Epithelial cell of proximal tubule (primary cell): ENCODE results near the gene SRGAP3. TPM values are rescaled to one million over a fixed set of nuclear protein-coding genes. Genes with fewer than 3 reads are reported as not detected.

Source experiments
- DNase-seq: peaks from one replicate; pipeline ENCODE4 v3.0.0-alpha.2; 2011; ENCODE audit warnings: low read depth
- H3K4me3 ChIP-seq: 2 replicates; pipeline ENCODE4 v1.5.1; 2011; ENCODE audit warnings: low read depth, mild to moderate bottlenecking, low read length
- total RNA-seq: library from RNA; depleted of rRNA; stranded (reverse); fragments of >200 nt; gene quantifications from 2 replicates; pipeline ENCODE4 v1.2.3, GENCODE V29; 2015
- TF ChIP-seq, protein P1 (sequence below): conservative IDR thresholded peaks from 2 replicates; pipeline ENCODE4 v1.5.1; 2012; ENCODE audit warnings: low read depth, mild to moderate bottlenecking, low read length

The SRGAP3 gene
- total RNA-seq, 1 donor from 2014 or later: 3.4 TPM

DNA sequence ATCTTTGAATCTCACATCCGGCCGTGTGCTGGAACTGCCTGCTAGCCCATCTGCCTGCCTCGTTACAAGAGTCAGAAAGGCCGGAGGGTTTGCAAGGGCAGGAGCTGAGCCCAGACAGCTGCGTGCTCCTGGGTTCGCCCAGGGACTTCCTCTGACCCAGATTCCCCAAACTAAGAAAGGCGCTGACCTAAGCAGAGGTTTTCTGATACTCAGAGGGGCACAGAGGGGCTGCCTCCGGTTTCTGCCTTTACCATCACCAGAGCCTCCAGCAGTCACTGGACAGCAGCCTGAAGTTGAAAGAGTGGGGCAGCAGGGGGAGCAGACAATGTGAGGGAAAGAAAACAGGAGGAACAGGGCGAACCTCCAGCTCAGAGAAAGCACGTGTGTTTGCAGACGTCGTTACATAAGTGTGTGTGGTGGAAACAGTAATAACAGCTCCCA is 252.7 kb downstream of the SRGAP3 start:
- H3K4me3 ChIP-seq: no peak overlapping the region
- TF ChIP-seq, protein P1, sequence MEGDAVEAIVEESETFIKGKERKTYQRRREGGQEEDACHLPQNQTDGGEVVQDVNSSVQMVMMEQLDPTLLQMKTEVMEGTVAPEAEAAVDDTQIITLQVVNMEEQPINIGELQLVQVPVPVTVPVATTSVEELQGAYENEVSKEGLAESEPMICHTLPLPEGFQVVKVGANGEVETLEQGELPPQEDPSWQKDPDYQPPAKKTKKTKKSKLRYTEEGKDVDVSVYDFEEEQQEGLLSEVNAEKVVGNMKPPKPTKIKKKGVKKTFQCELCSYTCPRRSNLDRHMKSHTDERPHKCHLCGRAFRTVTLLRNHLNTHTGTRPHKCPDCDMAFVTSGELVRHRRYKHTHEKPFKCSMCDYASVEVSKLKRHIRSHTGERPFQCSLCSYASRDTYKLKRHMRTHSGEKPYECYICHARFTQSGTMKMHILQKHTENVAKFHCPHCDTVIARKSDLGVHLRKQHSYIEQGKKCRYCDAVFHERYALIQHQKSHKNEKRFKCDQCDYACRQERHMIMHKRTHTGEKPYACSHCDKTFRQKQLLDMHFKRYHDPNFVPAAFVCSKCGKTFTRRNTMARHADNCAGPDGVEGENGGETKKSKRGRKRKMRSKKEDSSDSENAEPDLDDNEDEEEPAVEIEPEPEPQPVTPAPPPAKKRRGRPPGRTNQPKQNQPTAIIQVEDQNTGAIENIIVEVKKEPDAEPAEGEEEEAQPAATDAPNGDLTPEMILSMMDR: peak; percentile 17
- no peak for DNase-seq

DNA sequence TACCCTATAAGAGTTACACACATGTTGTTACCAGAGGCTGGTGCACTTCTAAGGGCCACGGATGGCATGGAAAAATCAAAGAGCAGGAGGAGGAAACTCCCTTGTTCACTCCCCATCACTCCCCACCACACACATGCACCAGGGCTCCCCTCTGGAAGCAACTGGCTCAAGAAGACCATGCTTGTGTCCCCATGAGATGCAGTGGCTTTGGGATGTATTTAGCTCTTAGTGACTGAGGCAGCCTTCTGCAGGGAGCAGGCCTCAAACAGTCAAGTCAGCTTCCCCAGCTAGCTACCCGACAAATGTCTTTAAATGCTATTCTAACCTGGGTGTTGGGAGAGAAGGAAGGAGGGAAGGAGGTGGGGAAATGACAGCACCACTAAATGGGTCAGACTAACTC is 253.2 kb downstream of the SRGAP3 start:
- TF ChIP-seq, protein P1: no peak
- no peak overlapping the region for H3K4me3 ChIP-seq
- DNase-seq: no peak

DNA sequence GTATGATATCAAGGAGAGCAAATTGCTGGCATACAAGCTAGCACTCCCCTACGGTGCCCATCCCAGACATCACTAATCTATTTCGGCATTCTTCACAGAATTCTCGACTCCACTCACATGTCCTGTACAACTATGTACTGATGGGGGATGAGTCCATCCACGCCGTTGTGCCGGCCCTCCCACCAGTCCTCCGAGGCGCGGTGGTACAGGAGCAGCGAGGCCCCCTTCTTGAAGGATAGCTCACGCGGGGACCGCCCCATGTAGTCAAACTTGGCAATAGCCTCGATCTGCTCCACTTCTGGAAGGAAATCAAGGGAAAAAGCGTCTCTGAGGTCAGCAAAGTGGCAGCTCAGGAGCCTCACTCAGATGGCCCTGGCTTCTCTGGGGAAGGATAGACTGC is 255.2 kb downstream of the SRGAP3 start:
- DNase-seq: no peak
- TF ChIP-seq, protein P1: no peak
- H3K4me3 ChIP-seq: no peak overlapping the region

DNA sequence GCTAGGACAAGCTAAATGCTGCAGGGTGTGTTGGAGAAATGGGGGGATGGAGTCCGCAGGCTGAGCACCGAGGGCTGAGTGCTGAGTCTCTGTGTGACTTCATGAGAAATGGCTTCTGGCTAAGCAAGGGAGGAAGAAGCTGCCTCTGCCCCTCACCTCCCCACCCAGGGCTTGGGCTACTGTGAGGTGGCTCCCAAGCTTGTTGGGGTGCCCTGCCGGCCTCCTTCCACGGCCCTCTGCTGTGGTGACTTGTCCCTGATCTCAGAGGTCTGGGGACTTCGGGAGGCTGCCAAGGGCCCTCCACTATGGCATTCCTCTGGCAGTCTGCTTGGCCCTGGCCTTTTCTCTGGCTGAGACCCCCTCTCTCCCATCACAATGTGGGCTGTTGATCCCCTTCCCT is 256.1 kb downstream of the SRGAP3 start:
- H3K4me3 ChIP-seq: no peak overlapping the region
- DNase-seq: no peak
- TF ChIP-seq, protein P1: no peak

DNA sequence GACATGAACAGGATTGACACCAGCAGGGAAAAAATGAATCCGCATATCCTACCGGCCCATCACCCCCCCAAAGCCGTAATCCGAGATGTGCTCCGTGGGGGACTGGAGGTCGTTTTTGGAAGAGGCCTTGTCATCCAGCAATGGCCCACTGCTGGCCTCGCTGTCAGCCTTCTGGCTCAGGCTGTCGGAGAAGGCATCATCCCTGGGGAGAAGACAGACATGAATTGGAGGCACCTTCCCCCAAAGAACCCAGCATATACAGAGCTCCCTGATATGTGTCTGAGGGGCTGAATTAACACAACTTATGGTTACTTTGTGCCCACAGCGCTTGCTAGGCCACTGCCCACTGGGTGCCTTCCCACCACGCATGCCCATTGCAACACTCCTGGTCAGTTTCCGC is 256.6 kb downstream of the SRGAP3 start:
- H3K4me3 ChIP-seq: no peak overlapping the region
- TF ChIP-seq, protein P1: no peak
- no peak for DNase-seq

DNA sequence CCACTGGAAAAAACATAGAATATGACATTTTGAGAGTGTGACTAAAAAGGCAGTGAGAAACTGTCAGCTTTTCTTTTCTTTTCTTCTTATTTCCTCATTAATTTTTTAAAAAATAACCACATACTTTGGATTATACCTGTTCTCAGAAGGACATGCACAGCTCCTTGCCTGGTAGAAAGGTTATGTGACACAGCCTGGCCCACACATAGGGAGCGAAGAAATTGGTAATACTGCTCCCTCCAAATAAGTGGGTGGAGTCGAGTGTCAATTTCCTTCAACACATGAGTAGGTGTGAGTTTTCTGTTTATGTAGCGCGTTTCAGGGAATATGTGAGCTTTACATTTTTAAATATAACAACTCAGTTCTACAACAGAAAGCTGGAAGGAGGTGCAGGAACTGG is 257.2 kb downstream of the SRGAP3 start:
- TF ChIP-seq, protein P1: no peak
- no peak for DNase-seq

More for the DNA sequence above, 257.2 kb downstream of the SRGAP3 start:
- no peak overlapping the region for H3K4me3 ChIP-seq
